K562 (cell line): ENCODE results near the gene SLC25A29. TPM values are rescaled to one million over a fixed set of nuclear protein-coding genes. Genes with fewer than 3 reads are reported as not detected.

Experiments used
- AFF4 ChIP-seq: sonication (generic); formaldehyde crosslinking; IDR thresholded peaks from 2 replicates; pipeline ENCODE4 v1.8.0; 2023; ENCODE audit warnings: mild to moderate bottlenecking, missing genetic modification reagents
- ATF2 ChIP-seq: sonication (generic); formaldehyde crosslinking; IDR thresholded peaks from 2 replicates; pipeline ENCODE4 v1.8.1; 2022; ENCODE audit warnings: missing genetic modification reagents
- BCLAF1 ChIP-seq, 2 experiments: fragments of 450-650 bp in 1 of 2; IDR thresholded peaks; 2 replicates each; pipeline ENCODE4 v1.6.1; 2011 to 2017; ENCODE audit warnings: low read depth in 2 of 2, antibody characterized with exemption in 1 of 2, borderline replicate concordance in 1 of 2, low read length in 1 of 2, mild to moderate bottlenecking in 1 of 2, mixed read lengths in 1 of 2; ENCODE audit not compliant: control insufficient read depth in 1 of 2
- BRCA1 ChIP-seq, 2 experiments: fragments of 450-650 bp in 1 of 2; sonication (generic) in 1 of 2; formaldehyde crosslinking in 1 of 2; IDR thresholded peaks; 2 replicates each; pipeline versions ENCODE4 v1.5.0 to v1.6.1; 2017 to 2020; ENCODE audit warnings: mild to moderate bottlenecking in 1 of 2, missing genetic modification reagents in 1 of 2
- C11orf30 ChIP-seq: fragments of 450-650 bp; IDR thresholded peaks from 2 replicates; pipeline ENCODE4 v1.6.1; 2016; ENCODE audit warnings: low read depth, mild to moderate bottlenecking
- EWSR1 ChIP-seq: fragments of 450-650 bp; IDR thresholded peaks from 2 replicates; pipeline ENCODE4 v1.6.1; 2018; ENCODE audit warnings: borderline replicate concordance, mild to moderate bottlenecking, low read depth, moderate library complexity; ENCODE audit not compliant: partially characterized antibody
- HDAC1 ChIP-seq, 2 experiments: fragments of 450-650 bp; IDR thresholded peaks; 2 replicates each; pipeline ENCODE4 v1.6.1; 2016 to 2017; ENCODE audit warnings: inconsistent platforms in 1 of 2, mild to moderate bottlenecking in 1 of 2, moderate library complexity in 1 of 2
- JUN ChIP-seq, 2 experiments: sonication (generic) in 1 of 2; formaldehyde crosslinking in 1 of 2; IDR thresholded peaks; 2 replicates each; pipeline versions ENCODE4 v1.6.1 to v1.8.0; 2012 to 2022; ENCODE audit warnings: borderline replicate concordance in 2 of 2, mild to moderate bottlenecking in 2 of 2, improper control_type of control experiment in 1 of 2, low read depth in 1 of 2, low read length in 1 of 2, missing genetic modification reagents in 1 of 2
- MIER1 ChIP-seq: fragments of 450-650 bp; IDR thresholded peaks from 2 replicates; pipeline ENCODE4 v1.6.1; 2016; ENCODE audit warnings: antibody characterized with exemption, mild to moderate bottlenecking, low read depth
- PHF21A ChIP-seq: fragments of 450-650 bp; IDR thresholded peaks from 2 replicates; pipeline ENCODE4 v1.6.1; 2017; ENCODE audit warnings: low read depth, borderline replicate concordance
- RBM17 ChIP-seq: fragments of 200-400 bp; formaldehyde crosslinking; IDR thresholded peaks from 2 replicates; pipeline ENCODE4 v1.6.1; 2017; ENCODE audit warnings: low read depth, mild to moderate bottlenecking, low read length, borderline replicate concordance
- SMARCB1 ChIP-seq: IDR thresholded peaks from 2 replicates; pipeline ENCODE4 v1.6.1; 2011; ENCODE audit warnings: improper control_type of control experiment, low read depth; ENCODE audit not compliant: insufficient read length
- TOE1 ChIP-seq, 2 experiments: fragments of 450-650 bp in 1 of 2; sonication (generic) in 1 of 2; formaldehyde crosslinking in 1 of 2; IDR thresholded peaks; 2 replicates each; pipeline versions ENCODE4 v1.7.1 to v1.8.0; 2016 to 2022; ENCODE audit warnings: borderline replicate concordance in 2 of 2, mild to moderate bottlenecking in 2 of 2, antibody characterized with exemption in 1 of 2, inconsistent platforms in 1 of 2, low read depth in 1 of 2, missing genetic modification reagents in 1 of 2, moderate library complexity in 1 of 2
- XRCC3 ChIP-seq: fragments of 450-650 bp; IDR thresholded peaks from 2 replicates; pipeline ENCODE4 v1.6.1; 2017; ENCODE audit warnings: mild to moderate bottlenecking, moderate library complexity
- ZFX ChIP-seq: sonication (generic); formaldehyde crosslinking; IDR thresholded peaks from 2 replicates; pipeline ENCODE4 v1.8.0; 2022; ENCODE audit warnings: mild to moderate bottlenecking, missing genetic modification reagents, moderate library complexity
- ZNF561 ChIP-seq: fragments of 450-650 bp; formaldehyde crosslinking; conservative IDR thresholded peaks from 2 replicates; pipeline ENCODE4 v1.4.0; 2020; ENCODE audit warnings: mild to moderate bottlenecking, moderate library complexity
- polyA plus RNA-seq, 8 experiments: library from polyadenylated mRNA; depleted of rRNA in 4 of 8; stranded (reverse) in 5 of 8; unstranded in 3 of 8; fragments of >200 nt; fragmentation: Nextera tagmentation in 2 of 8; fragmentation: Illumina TruSeq in 1 of 8; extraction: Ambion mirVana in 2 of 8; extraction: Trizol in 1 of 8; gene quantifications; 2 replicates each; pipeline versions ENCODE4 v1.2.1 to v1.2.3, GENCODE V29; 2011 to 2014; ENCODE audit warnings: inconsistent platforms in 1 of 8, missing spikeins in 1 of 8
- total RNA-seq, 7 experiments: library from RNA; depleted of rRNA in 6 of 7; stranded (reverse); fragments of >200 nt in 6 of 7; fragmentation: Illumina TruSeq in 2 of 7; extraction: Trizol in 2 of 7; gene quantifications; 2 replicates each; pipeline versions ENCODE4 v1.2.1 to v1.2.3, GENCODE V29; 2011 to 2021; ENCODE audit warnings: low replicate concordance in 1 of 7

Gene SLC25A29
- total and polyA plus RNA-seq, 9 of the 15 experiments (the other 6 are each of a cell fraction or from before 2014, with no cell fraction given), result 0.07 to 17.5 (median 4.8) TPM

- no peak for TF ChIP-seq AFF4 (CRISPR knock-in tag)
- no peak for TF ChIP-seq RBM17
- TF ChIP-seq BRCA1 (IDR thresholded peaks at IDR 0.05), result no peak
- TF ChIP-seq BRCA1 (CRISPR knock-in tag; IDR thresholded peaks at IDR 0.05), result no peak
- no peak for TF ChIP-seq MIER1
- no peak for TF ChIP-seq ATF2 (CRISPR knock-in tag)
- peak; percentile 32; the same call in 1 of the 2 replicates for TF ChIP-seq TOE1 (IDR thresholded peaks at IDR 0.05; ENCODE audit: borderline replicate concordance)
- TF ChIP-seq TOE1 (CRISPR knock-in tag; IDR thresholded peaks at IDR 0.05; ENCODE audit: borderline replicate concordance, low read depth), result no peak
- TF ChIP-seq BCLAF1 (IDR thresholded peaks at IDR 0.05; ENCODE audit: borderline replicate concordance in 1 of 2, control insufficient read depth in 1 of 2, low read depth in 2 of 2, low read length in 1 of 2), result no peak
- peak; percentile 95 for TF ChIP-seq ZFX (CRISPR knock-in tag)
- no peak for TF ChIP-seq C11orf30
- no peak for TF ChIP-seq EWSR1
- no peak for TF ChIP-seq XRCC3
- TF ChIP-seq SMARCB1, result no peak
- TF ChIP-seq ZNF561 (CRISPR knock-in tag), result no peak
- TF ChIP-seq JUN (IDR thresholded peaks at IDR 0.05; ENCODE audit: borderline replicate concordance, low read depth, low read length), result no peak
- TF ChIP-seq JUN (CRISPR knock-in tag; IDR thresholded peaks at IDR 0.05; ENCODE audit: borderline replicate concordance), result no peak
- TF ChIP-seq PHF21A, result 0 out of 2 replicates have a peak, but pooled peaks have one; percentile 44
- TF ChIP-seq HDAC1 (IDR thresholded peaks at IDR 0.05), result peak in 1 of 2 experiments; percentile 41; a peak in 1 of 4 replicates
Observed at GRCh38 chr14:100285021-100285912, 21.0 kb downstream of the SLC25A29 start (continued).
